HFFc6 (cell line): Measurements from ENCODE around the gene LPCAT3. TPM values are rescaled to one million over a fixed set of nuclear protein-coding genes. Genes with fewer than 3 reads are reported as not detected.

Source experiments
- DNase-seq: peaks from one replicate; pipeline ENCODE4 v3.0.0-alpha.2; 2018
- H3K27ac Mint-ChIP-seq: 2 replicates; pipeline ENCODE4 v1.8.0; 2020; ENCODE audit warnings: mild to moderate bottlenecking, mixed read lengths
- H3K27me3 Mint-ChIP-seq: 2 replicates; pipeline ENCODE4 v1.8.0; 2021; ENCODE audit warnings: mild to moderate bottlenecking, moderate library complexity, mixed read lengths; ENCODE audit not compliant: insufficient read depth
- H3K36me3 Mint-ChIP-seq: 2 replicates; pipeline ENCODE4 v1.8.0; 2021; ENCODE audit warnings: low read depth, mixed read lengths
- H3K4me1 Mint-ChIP-seq: 2 replicates; pipeline ENCODE4 v1.8.0; 2020; ENCODE audit warnings: low read depth, mixed read lengths
- H3K4me3 Mint-ChIP-seq: 2 replicates; pipeline ENCODE4 v1.8.0; 2020; ENCODE audit warnings: mild to moderate bottlenecking, moderate library complexity, mixed read lengths
- H3K9me3 Mint-ChIP-seq: 2 replicates; pipeline ENCODE4 v1.8.0; 2020; ENCODE audit warnings: mild to moderate bottlenecking, mixed read lengths
- CTCF ChIP-seq: fragments of 200-600 bp; sonication (generic); IDR thresholded peaks from 2 replicates; pipeline ENCODE4 v1.5.0; 2021; ENCODE audit warnings: antibody characterized with exemption, mild to moderate bottlenecking
- total RNA-seq, 6 experiments: library from RNA; stranded (reverse); fragmentation: NEBNext Ultra II Directional; extraction: Animal tissue kit (Norgen Biotek cat#: 25700); gene quantifications; 2 replicates in 1 of 6; 3 replicates in 5 of 6; pipeline ENCODE4 v1.2.3, GENCODE V29; 2021

Gene LPCAT3
- total RNA-seq, 6 experiments from 2014 or later: 17.4 to 28.4 (median 21.6) TPM

- H3K9me3 Mint-ChIP-seq: no peaks in the 10 kb centered on the region
- DNase-seq: no peak
- no peak for TF ChIP-seq CTCF
- no peak overlapping the region for H3K4me3 Mint-ChIP-seq
- peaks cover 31% of the 10 kb centered on the region for H3K4me1 Mint-ChIP-seq
- no peaks in the 10 kb centered on the region for H3K27me3 Mint-ChIP-seq
- H3K27ac Mint-ChIP-seq: no peak overlapping the region
- H3K36me3 Mint-ChIP-seq: peaks cover 14% of the 10 kb centered on the region
These were observed 54.4 kb downstream of the LPCAT3 start for GRCh38 chr12:6963791-6964413.

- Mint-ChIP-seq H3K27ac (0 out of 2 replicates have a peak overlapping the region, but pooled peaks have one; percentile 33), H3K4me3 (no peak overlapping the region), H3K9me3 (no peaks in the 10 kb centered on the region), H3K27me3 (no peaks in the 10 kb centered on the region), H3K4me1 (peaks cover 25% of the 10 kb centered on the region), H3K36me3 (peaks cover 9% of the 10 kb centered on the region)
- no peak for TF ChIP-seq CTCF
- DNase-seq: no peak
These were observed 55.1 kb downstream of the LPCAT3 start for GRCh38 chr12:6963016-6963731.

GRCh38 chr12:6962285-6963015 lies 55.8 kb downstream of the LPCAT3 start:
- no peaks in the 10 kb centered on the region for H3K9me3 Mint-ChIP-seq
- H3K4me1 Mint-ChIP-seq: peaks cover 25% of the 10 kb centered on the region
- no peak overlapping the region; the same call in 1 of the 2 replicates for H3K4me3 Mint-ChIP-seq
- H3K36me3 Mint-ChIP-seq: peaks cover 9% of the 10 kb centered on the region
- no peaks in the 10 kb centered on the region for H3K27me3 Mint-ChIP-seq
- DNase-seq: no peak
- H3K27ac Mint-ChIP-seq: peak overlapping the region; percentile 95
- TF ChIP-seq CTCF: no peak

GRCh38 chr12:6961695-6962284 lies 56.5 kb downstream of the LPCAT3 start:
- H3K36me3 Mint-ChIP-seq: peaks cover 9% of the 10 kb centered on the region
- TF ChIP-seq CTCF: peak; percentile 71
- peak; percentile 45 for DNase-seq
- H3K4me1 Mint-ChIP-seq: peaks cover 25% of the 10 kb centered on the region
- H3K9me3 Mint-ChIP-seq: no peaks in the 10 kb centered on the region
- H3K27me3 Mint-ChIP-seq: no peaks in the 10 kb centered on the region
- peak overlapping the region; percentile 95 for H3K27ac Mint-ChIP-seq
- peak overlapping the region; percentile 61; the same call in 1 of the 2 replicates for H3K4me3 Mint-ChIP-seq

GRCh38 chr12:6961278-6961694 lies 57.0 kb downstream of the LPCAT3 start:
- TF ChIP-seq CTCF: no peak
- peak overlapping the region; percentile 95 for H3K27ac Mint-ChIP-seq
- H3K9me3 Mint-ChIP-seq: no peaks in the 10 kb centered on the region
- H3K4me1 Mint-ChIP-seq: peaks cover 25% of the 10 kb centered on the region
- DNase-seq: no peak
- no peaks in the 10 kb centered on the region for H3K27me3 Mint-ChIP-seq
- peak overlapping the region; percentile 61; the same call in 1 of the 2 replicates for H3K4me3 Mint-ChIP-seq
- H3K36me3 Mint-ChIP-seq: peaks cover 7% of the 10 kb centered on the region
